NT2/D1 (cell line): ENCODE results near the gene BRD1.

Experiments used
- DNase-seq: peaks from one replicate; pipeline ENCODE4 v3.0.0-alpha.2; 2011; ENCODE audit warnings: low read depth, low spot score
- H3K27me3 ChIP-seq: 2 replicates; pipeline ENCODE4 v1.6.0; 2011; ENCODE audit warnings: mild to moderate bottlenecking; ENCODE audit not compliant: insufficient read length, insufficient read depth
- H3K36me3 ChIP-seq: 2 replicates; pipeline ENCODE4 v1.6.1; 2011; ENCODE audit warnings: mild to moderate bottlenecking, low read length, mixed read lengths; ENCODE audit not compliant: insufficient read depth, insufficient read length
- H3K4me1 ChIP-seq: 2 replicates; pipeline ENCODE4 v1.5.1; 2011; ENCODE audit not compliant: insufficient read depth, insufficient read length
- H3K4me3 ChIP-seq: 2 replicates; pipeline ENCODE4 v1.5.1; 2011; ENCODE audit warnings: low read depth; ENCODE audit not compliant: insufficient read length
- H3K9ac ChIP-seq: 2 replicates; pipeline ENCODE4 v1.6.0; 2011; ENCODE audit warnings: low read depth; ENCODE audit not compliant: insufficient read length
- H3K9me3 ChIP-seq: 2 replicates; pipeline ENCODE4 v1.5.1; 2011; ENCODE audit warnings: mild to moderate bottlenecking, low read length; ENCODE audit not compliant: insufficient read depth
- SUZ12 ChIP-seq: IDR thresholded peaks from 2 replicates; pipeline ENCODE4 v1.6.1; 2011; ENCODE audit not compliant: insufficient read length, insufficient read depth; ENCODE audit errors: extremely low read depth
- YY1 ChIP-seq: IDR thresholded peaks from 2 replicates; pipeline ENCODE4 v1.6.1; 2011; ENCODE audit not compliant: insufficient read length, insufficient read depth
- ZNF274 ChIP-seq: IDR thresholded peaks from 2 replicates; pipeline ENCODE4 v1.6.1; 2011; ENCODE audit warnings: mild to moderate bottlenecking, low read depth, low read length

BRD1 gene

GRCh38 chr22:49753961-49754695, 73.5 kb downstream of the BRD1 start:
- Histone ChIP-seq H3K4me1 (peaks cover 15% of the 10 kb centered on the region), H3K9ac (no peak overlapping the region), H3K9me3 (no peaks in the 10 kb centered on the region), H3K36me3 (no peaks in the 10 kb centered on the region), H3K27me3 (no peaks in the 10 kb centered on the region), H3K4me3 (no peak overlapping the region)
- no peak for DNase-seq
- TF ChIP-seq ZNF274 (no peak), YY1 (no peak), SUZ12 (no peak)

- no peak for DNase-seq
- H3K27me3 ChIP-seq, result no peaks in the 10 kb centered on the region
- no peak for TF ChIP-seq ZNF274
- TF ChIP-seq YY1, result no peak
- TF ChIP-seq SUZ12, result no peak
- H3K9me3 ChIP-seq, result no peaks in the 10 kb centered on the region
- no peak overlapping the region for H3K9ac ChIP-seq
- H3K36me3 ChIP-seq, result no peaks in the 10 kb centered on the region
- no peak overlapping the region for H3K4me3 ChIP-seq
- H3K4me1 ChIP-seq, result peaks cover 15% of the 10 kb centered on the region
Observed at GRCh38 chr22:49753276-49753890, 74.3 kb downstream of the BRD1 start.

GRCh38 chr22:49752598-49753091, 75.0 kb downstream of the BRD1 start:
- Histone ChIP-seq H3K27me3 (no peaks in the 10 kb centered on the region), H3K36me3 (no peaks in the 10 kb centered on the region), H3K4me1 (peaks cover 15% of the 10 kb centered on the region), H3K9me3 (0 out of 2 replicates have a peak, but pooled peaks cover 3% of the 10 kb centered on the region), H3K9ac (no peak overlapping the region), H3K4me3 (no peak overlapping the region)
- TF ChIP-seq YY1 (no peak), ZNF274 (no peak), SUZ12 (no peak)
- DNase-seq, result no peak

GRCh38 chr22:49751966-49752597, 75.6 kb downstream of the BRD1 start:
- H3K4me1 ChIP-seq, result peaks cover 15% of the 10 kb centered on the region
- TF ChIP-seq YY1 (no peak), SUZ12 (no peak), ZNF274 (no peak)
- peaks cover 9% of the 10 kb centered on the region for H3K9me3 ChIP-seq
- DNase-seq, result no peak
- H3K27me3 ChIP-seq, result no peaks in the 10 kb centered on the region
- no peaks in the 10 kb centered on the region for H3K36me3 ChIP-seq
- H3K4me3 ChIP-seq, result no peak overlapping the region
- no peak overlapping the region for H3K9ac ChIP-seq

GRCh38 chr22:49751318-49751965, 76.2 kb downstream of the BRD1 start:
- H3K36me3 ChIP-seq, result no peaks in the 10 kb centered on the region
- no peak for TF ChIP-seq SUZ12
- no peak for TF ChIP-seq ZNF274
- no peak for TF ChIP-seq YY1
- H3K4me3 ChIP-seq, result no peak overlapping the region
- peaks cover 15% of the 10 kb centered on the region for H3K4me1 ChIP-seq
- DNase-seq, result no peak
- peaks cover 15% of the 10 kb centered on the region for H3K9me3 ChIP-seq
- H3K27me3 ChIP-seq, result no peaks in the 10 kb centered on the region
- H3K9ac ChIP-seq, result no peak overlapping the region

DNA sequence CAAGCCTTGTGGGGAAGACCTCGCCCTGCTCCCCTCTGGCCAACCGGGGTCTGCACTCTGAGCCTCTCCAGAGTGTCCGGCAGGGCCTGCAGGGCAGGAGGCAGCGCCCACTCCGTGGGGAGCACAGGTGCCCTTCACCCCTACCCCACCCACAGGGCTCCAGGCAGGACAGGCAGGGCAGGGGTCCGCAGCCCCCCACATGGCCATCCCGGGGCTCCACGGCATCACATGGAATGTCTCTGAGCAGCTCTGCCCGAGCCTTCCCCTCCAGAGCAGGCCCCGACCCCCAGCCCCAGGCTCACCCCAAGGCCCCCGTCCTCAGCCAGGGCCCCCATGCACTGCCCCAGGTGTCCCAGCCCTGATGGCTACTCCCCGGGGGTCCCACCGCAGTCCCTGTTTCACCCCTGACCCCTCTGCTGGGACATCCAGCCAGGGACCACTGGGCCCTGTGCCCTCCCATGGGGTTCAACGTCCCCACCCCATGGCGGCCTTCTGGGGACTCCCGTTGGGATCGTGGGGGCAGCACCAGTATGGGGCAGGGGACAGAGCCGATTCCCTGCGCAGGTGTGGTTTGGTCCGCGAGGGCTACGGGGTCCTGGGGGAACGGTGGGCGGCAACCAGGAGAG, 77.7 kb downstream of the BRD1 start:
- Histone ChIP-seq H3K4me1 (peaks cover 14% of the 10 kb centered on the region), H3K4me3 (no peak overlapping the region), H3K9me3 (peaks cover 25% of the 10 kb centered on the region), H3K27me3 (no peaks in the 10 kb centered on the region), H3K36me3 (no peaks in the 10 kb centered on the region), H3K9ac (no peak overlapping the region)
- TF ChIP-seq ZNF274, result no peak
- TF ChIP-seq YY1, result no peak
- TF ChIP-seq SUZ12, result no peak
- DNase-seq, result no peak
